ENCODE data around the gene FATE1. TPM values are rescaled to one million over a fixed set of nuclear protein-coding genes. Genes with fewer than 3 reads are reported as not detected.

The FATE1 gene
- total RNA-seq, 1 donor from 2014 or later, result not detected

DNA sequence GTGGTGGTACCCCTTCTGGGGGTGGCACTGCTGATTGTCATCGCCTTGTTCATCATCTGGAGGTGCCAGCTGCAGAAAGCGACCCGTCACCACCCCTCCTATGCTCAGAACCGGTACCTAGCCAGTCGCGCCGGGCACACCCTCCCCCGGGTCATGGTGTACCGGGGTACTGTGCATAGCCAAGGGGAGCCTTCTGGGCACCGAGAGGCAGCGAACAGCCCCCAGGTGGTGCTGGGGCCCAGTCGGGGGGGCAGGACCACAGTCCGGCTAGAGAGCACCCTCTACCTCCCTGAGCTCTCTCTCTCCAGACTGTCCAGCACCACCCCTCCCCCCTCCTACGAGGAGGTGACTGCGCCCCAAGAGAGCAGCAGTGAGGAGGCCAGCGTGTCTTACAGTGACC is 15.3 kb upstream of the FATE1 start:
- Mint-ChIP-seq H3K27me3 (ENCODE audit: unreplicated experiment) (no peaks in the 10 kb centered on the region), H3K9me3 (ENCODE audit: unreplicated experiment) (peaks cover 26% of the 10 kb centered on the region), H3K4me1 (ENCODE audit: unreplicated experiment) (no peaks in the 10 kb centered on the region), H3K4me3 (ENCODE audit: unreplicated experiment) (no peak overlapping the region), H3K27ac (ENCODE audit: unreplicated experiment) (no peak overlapping the region), H3K36me3 (ENCODE audit: unreplicated experiment) (no peaks in the 10 kb centered on the region)
- TF ChIP-seq, protein P1, sequence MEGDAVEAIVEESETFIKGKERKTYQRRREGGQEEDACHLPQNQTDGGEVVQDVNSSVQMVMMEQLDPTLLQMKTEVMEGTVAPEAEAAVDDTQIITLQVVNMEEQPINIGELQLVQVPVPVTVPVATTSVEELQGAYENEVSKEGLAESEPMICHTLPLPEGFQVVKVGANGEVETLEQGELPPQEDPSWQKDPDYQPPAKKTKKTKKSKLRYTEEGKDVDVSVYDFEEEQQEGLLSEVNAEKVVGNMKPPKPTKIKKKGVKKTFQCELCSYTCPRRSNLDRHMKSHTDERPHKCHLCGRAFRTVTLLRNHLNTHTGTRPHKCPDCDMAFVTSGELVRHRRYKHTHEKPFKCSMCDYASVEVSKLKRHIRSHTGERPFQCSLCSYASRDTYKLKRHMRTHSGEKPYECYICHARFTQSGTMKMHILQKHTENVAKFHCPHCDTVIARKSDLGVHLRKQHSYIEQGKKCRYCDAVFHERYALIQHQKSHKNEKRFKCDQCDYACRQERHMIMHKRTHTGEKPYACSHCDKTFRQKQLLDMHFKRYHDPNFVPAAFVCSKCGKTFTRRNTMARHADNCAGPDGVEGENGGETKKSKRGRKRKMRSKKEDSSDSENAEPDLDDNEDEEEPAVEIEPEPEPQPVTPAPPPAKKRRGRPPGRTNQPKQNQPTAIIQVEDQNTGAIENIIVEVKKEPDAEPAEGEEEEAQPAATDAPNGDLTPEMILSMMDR (IDR thresholded peaks at IDR 0.05), result no peak
- no peak for DNase-seq (ENCODE audit: extremely low spot score, unreplicated experiment)

DNA sequence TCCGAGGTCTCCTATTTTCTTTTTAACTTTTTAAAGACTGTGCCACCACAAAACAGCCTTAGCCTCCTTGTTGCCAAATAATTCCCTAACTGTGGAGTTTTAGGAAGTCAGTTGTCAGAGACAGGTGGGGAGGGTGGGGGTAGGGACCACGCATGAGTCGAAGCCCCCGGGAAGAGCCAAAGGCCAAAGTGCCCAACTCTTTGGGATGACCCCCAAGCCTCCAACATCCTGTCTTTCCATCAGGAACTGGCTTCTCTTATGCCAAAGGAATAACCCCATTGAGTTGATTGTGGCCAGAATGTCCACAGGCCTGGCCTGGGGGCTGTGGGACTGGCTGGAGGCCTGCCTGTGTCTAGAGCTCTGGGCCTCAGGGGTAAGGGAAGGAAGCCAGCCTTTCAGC is 14.8 kb upstream of the FATE1 start:
- H3K27me3 Mint-ChIP-seq (ENCODE audit: unreplicated experiment), result no peaks in the 10 kb centered on the region
- no peak overlapping the region for H3K27ac Mint-ChIP-seq (ENCODE audit: unreplicated experiment)
- no peaks in the 10 kb centered on the region for H3K36me3 Mint-ChIP-seq (ENCODE audit: unreplicated experiment)
- no peaks in the 10 kb centered on the region for H3K4me1 Mint-ChIP-seq (ENCODE audit: unreplicated experiment)
- H3K9me3 Mint-ChIP-seq (ENCODE audit: unreplicated experiment), result peaks cover 29% of the 10 kb centered on the region
- DNase-seq (ENCODE audit: extremely low spot score, unreplicated experiment), result no peak
- TF ChIP-seq, protein P1 (IDR thresholded peaks at IDR 0.05), result no peak
- H3K4me3 Mint-ChIP-seq (ENCODE audit: unreplicated experiment), result no peak overlapping the region

DNA sequence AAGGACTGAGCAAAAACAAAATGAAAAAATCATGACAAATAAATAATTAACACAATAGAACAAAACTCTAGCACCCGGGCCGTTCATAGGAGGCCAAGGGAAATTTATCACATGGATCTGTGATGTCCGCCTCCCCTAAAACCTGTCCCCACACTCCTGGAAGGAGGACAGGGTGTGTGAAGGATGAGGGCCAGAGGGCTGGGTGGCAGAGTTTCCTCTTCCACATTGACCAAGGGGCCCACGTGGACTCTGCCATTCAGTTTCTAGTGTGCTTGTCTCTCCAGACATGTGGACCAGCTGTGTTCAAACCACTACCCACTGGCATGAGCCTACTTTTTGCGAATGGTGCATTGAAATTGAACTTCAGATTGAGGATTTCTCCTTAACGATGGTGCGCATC is 14.3 kb upstream of the FATE1 start:
- no peaks in the 10 kb centered on the region for H3K27me3 Mint-ChIP-seq (ENCODE audit: unreplicated experiment)

DNA sequence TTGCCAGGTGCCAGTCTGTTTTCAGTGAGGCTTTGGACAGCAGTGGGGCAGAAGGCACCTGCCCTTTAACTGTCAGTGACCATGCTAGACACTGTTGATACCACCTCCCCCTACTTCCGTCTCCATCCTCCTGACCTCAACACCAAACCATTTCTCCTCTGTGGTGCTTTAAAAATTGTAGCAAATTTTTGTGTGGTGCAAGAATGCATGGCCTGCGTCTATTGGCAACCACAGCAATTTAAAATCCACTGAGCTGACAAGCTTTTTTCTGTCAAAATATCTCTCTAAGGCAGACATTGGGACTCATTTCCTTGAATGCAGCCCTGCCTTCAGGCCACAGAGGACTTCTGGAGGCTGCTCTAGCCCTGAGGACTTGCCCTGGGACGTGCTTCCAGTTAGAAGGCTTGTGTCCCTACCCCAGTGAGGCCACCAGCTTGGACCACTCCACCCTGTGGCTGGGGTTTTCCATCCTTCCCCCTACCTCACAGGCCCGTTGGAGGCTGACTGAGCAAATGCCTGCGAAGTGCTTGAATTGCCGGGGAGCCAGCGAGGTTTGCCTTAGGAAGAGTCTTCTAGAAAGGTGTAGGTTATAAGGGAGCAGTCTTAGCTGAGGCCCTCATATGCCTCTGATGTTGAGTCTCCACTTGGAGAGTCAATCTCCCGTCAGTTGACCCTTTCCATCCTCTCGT is 13.7 kb upstream of the FATE1 start:
- no peak for DNase-seq (ENCODE audit: extremely low spot score, unreplicated experiment)
- Mint-ChIP-seq H3K9me3 (ENCODE audit: unreplicated experiment) (peaks cover 25% of the 10 kb centered on the region), H3K4me3 (ENCODE audit: unreplicated experiment) (no peak overlapping the region), H3K4me1 (ENCODE audit: unreplicated experiment) (no peaks in the 10 kb centered on the region), H3K36me3 (ENCODE audit: unreplicated experiment) (no peaks in the 10 kb centered on the region), H3K27me3 (ENCODE audit: unreplicated experiment) (no peaks in the 10 kb centered on the region), H3K27ac (ENCODE audit: unreplicated experiment) (no peak overlapping the region)
- TF ChIP-seq, protein P1 (IDR thresholded peaks at IDR 0.05), result no peak

More for the DNA sequence above, 14.3 kb upstream of the FATE1 start:
- H3K4me3 Mint-ChIP-seq (ENCODE audit: unreplicated experiment), result no peak overlapping the region
- no peak overlapping the region for H3K27ac Mint-ChIP-seq (ENCODE audit: unreplicated experiment)
- H3K4me1 Mint-ChIP-seq (ENCODE audit: unreplicated experiment), result no peaks in the 10 kb centered on the region
- peaks cover 27% of the 10 kb centered on the region for H3K9me3 Mint-ChIP-seq (ENCODE audit: unreplicated experiment)
- TF ChIP-seq, protein P1 (IDR thresholded peaks at IDR 0.05), result no peak
- no peak for DNase-seq (ENCODE audit: extremely low spot score, unreplicated experiment)
- no peaks in the 10 kb centered on the region for H3K36me3 Mint-ChIP-seq (ENCODE audit: unreplicated experiment)

DNA sequence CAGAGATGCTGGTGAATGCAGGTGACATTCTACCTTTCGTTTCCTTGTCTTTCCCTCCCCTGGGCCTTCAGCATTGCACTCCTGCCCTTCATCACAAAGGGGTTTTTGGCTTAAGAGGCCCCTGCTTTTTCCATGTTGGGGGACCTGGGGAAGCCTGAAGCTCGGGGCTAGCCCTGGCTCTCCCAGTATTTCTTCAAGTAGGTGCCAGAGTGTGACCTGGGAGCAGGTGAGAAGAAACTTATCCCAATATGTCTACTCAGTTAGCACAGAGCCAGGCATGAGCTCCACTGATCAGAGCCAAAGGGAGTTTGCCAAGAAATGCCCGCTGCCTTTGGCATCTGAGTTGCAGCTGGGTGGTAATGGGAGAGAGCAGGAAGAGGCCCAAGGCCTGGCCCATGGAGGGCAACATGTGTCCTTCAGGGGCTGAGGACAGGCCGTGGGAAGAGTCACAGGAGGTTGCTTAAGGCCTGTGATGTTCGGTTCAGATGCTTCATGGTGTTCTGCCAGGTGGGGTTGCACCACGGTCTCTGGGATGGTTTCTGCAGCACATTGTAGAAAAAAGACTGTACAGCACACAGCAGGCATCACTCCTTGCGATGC is 13.0 kb upstream of the FATE1 start:
- TF ChIP-seq, protein P1 (IDR thresholded peaks at IDR 0.05), result no peak
- no peak for DNase-seq (ENCODE audit: extremely low spot score, unreplicated experiment)
- H3K9me3 Mint-ChIP-seq (ENCODE audit: unreplicated experiment), result peaks cover 25% of the 10 kb centered on the region

More for the DNA sequence above, 13.0 kb upstream of the FATE1 start:
- Mint-ChIP-seq H3K27me3 (ENCODE audit: unreplicated experiment) (no peaks in the 10 kb centered on the region), H3K4me3 (ENCODE audit: unreplicated experiment) (no peak overlapping the region), H3K4me1 (ENCODE audit: unreplicated experiment) (no peaks in the 10 kb centered on the region), H3K36me3 (ENCODE audit: unreplicated experiment) (no peaks in the 10 kb centered on the region), H3K27ac (ENCODE audit: unreplicated experiment) (no peak overlapping the region)

Measured in osteocyte (in vitro differentiated cells).